IMR-90 (cell line): ENCODE results near the gene TBX15. TPM values are rescaled to one million over a fixed set of nuclear protein-coding genes. Genes with fewer than 3 reads are reported as not detected.

ENCODE experiments used
- ATAC-seq: fragments of 200-7000 bp; cut with Tn5 transposase; 2 replicates; pipeline ENCODE4 v1.9.1; 2020; ENCODE audit warnings: low read depth, mild to moderate bottlenecking, moderate library complexity
- BruUV-seq: library from RNA; stranded (reverse); fragments of 400-500 nt; replicated peaks from 2 replicates; lab custom pipeline; 2021; lab: Mats Ljungman, UMichigan
- CTCF ChIA-PET: fragments of 300-600 bp; formaldehyde crosslinking; extraction: SDS; loops from one replicate; lab custom pipeline; 2021; ENCODE audit warnings: antibody characterized with exemption; lab: Yijun Ruan, JAX
- POLR2A ChIA-PET: fragments of 300-600 bp; sonication (Branson Sonifier 250); formaldehyde crosslinking; loops from one replicate; lab custom pipeline; 2022; ENCODE audit warnings: antibody characterized with exemption; ENCODE audit not compliant: unreplicated experiment; lab: Charles Lee
- DNase-seq: peaks from one replicate; pipeline ENCODE4 v3.0.0; 2013
- H2AFZ ChIP-seq: replicated peaks from 2 replicates; pipeline ENCODE3; 2013; ENCODE audit warnings: low read length, mild to moderate bottlenecking; ENCODE audit not compliant: poor library complexity
- H2AK5ac ChIP-seq: 2 replicates; pipeline ENCODE4 v1.6.1; 2013; ENCODE audit warnings: low read depth, low read length, inconsistent platforms
- H2AK9ac ChIP-seq: replicated peaks from 2 replicates; pipeline ENCODE3; 2013; ENCODE audit warnings: mild to moderate bottlenecking, low read depth, low read length, moderate library complexity; ENCODE audit not compliant: poor library complexity
- H2BK120ac ChIP-seq: 2 replicates; pipeline ENCODE4 v1.6.1; 2013; ENCODE audit warnings: low read depth, low read length, inconsistent platforms
- H2BK15ac ChIP-seq: 3 replicates; pipeline ENCODE4 v1.6.1; 2013; ENCODE audit warnings: low read depth, low read length, inconsistent platforms
- H2BK20ac ChIP-seq: 2 replicates; pipeline ENCODE4 v1.6.1; 2013; ENCODE audit warnings: low read depth, mild to moderate bottlenecking, inconsistent platforms, low read length, moderate library complexity
- H2BK5ac ChIP-seq: 2 replicates; pipeline ENCODE4 v1.6.1; 2013; ENCODE audit warnings: mild to moderate bottlenecking, low read depth, low read length, inconsistent platforms; ENCODE audit not compliant: poor library complexity, severe bottlenecking
- H3K14ac ChIP-seq: replicated peaks from 2 replicates; pipeline ENCODE4 v1.6.1; 2013; ENCODE audit warnings: low read depth, low read length, inconsistent platforms
- H3K18ac ChIP-seq: 2 replicates; pipeline ENCODE4 v1.6.1; 2013; ENCODE audit warnings: low read depth, low read length, control low read depth
- H3K23ac ChIP-seq: 2 replicates; pipeline ENCODE4 v1.6.1; 2013; ENCODE audit warnings: low read depth, low read length, inconsistent platforms
- H3K27ac ChIP-seq: 2 replicates; pipeline ENCODE4 v1.5.1; 2013; ENCODE audit warnings: mild to moderate bottlenecking, control low read depth, low read length; ENCODE audit not compliant: insufficient read depth
- H3K27me3 ChIP-seq: 2 replicates; pipeline ENCODE4 v1.6.1; 2013; ENCODE audit warnings: low read length; ENCODE audit not compliant: control insufficient read depth, insufficient read depth
- H3K36me3 ChIP-seq: 2 replicates; pipeline ENCODE4 v1.6.1; 2013; ENCODE audit warnings: low read length, mixed read lengths; ENCODE audit not compliant: control insufficient read depth, insufficient read depth
- H3K4ac ChIP-seq: 2 replicates; pipeline ENCODE4 v1.6.1; 2013; ENCODE audit warnings: low read depth, low read length, inconsistent platforms
- H3K4me1 ChIP-seq: 2 replicates; pipeline ENCODE4 v1.6.1; 2013; ENCODE audit warnings: low read length, mixed read lengths; ENCODE audit not compliant: control insufficient read depth, insufficient read depth
- H3K4me2 ChIP-seq: 2 replicates; pipeline ENCODE4 v1.6.1; 2013; ENCODE audit warnings: low read depth, mild to moderate bottlenecking, control low read depth, low read length, moderate library complexity
- H3K4me3 ChIP-seq: 2 replicates; pipeline ENCODE4 v1.5.1; 2013; ENCODE audit warnings: low read depth, mild to moderate bottlenecking, control low read depth, low read length, moderate library complexity; ENCODE audit not compliant: insufficient read depth
- H3K56ac ChIP-seq: 2 replicates; pipeline ENCODE4 v1.6.1; 2013; ENCODE audit warnings: low read length, inconsistent platforms; ENCODE audit not compliant: insufficient read depth; ENCODE audit errors: extremely low read depth
- H3K79me1 ChIP-seq, 2 experiments: 2 replicates each; pipeline ENCODE4 v1.6.1; 2013; ENCODE audit warnings: low read length in 2 of 2, inconsistent platforms in 1 of 2, low read depth in 1 of 2
- H3K9ac ChIP-seq: 2 replicates; pipeline ENCODE4 v1.6.1; 2013; ENCODE audit warnings: low read depth, low read length, control low read depth
- H3K9me1 ChIP-seq: 2 replicates; pipeline ENCODE4 v1.6.1; 2013; ENCODE audit warnings: low read length, inconsistent platforms; ENCODE audit not compliant: insufficient read depth
- H3K9me3 ChIP-seq: 2 replicates; pipeline ENCODE4 v1.6.1; 2013; ENCODE audit warnings: low read length; ENCODE audit not compliant: control insufficient read depth, insufficient read depth
- H4K20me1 ChIP-seq: 2 replicates; pipeline ENCODE4 v1.6.1; 2013; ENCODE audit warnings: low read length, inconsistent platforms; ENCODE audit not compliant: insufficient read depth
- H4K5ac ChIP-seq: 2 replicates; pipeline ENCODE4 v1.6.1; 2013; ENCODE audit warnings: mild to moderate bottlenecking, low read depth, low read length, control low read depth
- H4K8ac ChIP-seq, 2 experiments: 2 replicates each; pipeline ENCODE4 v1.6.1; 2013; ENCODE audit warnings: low read depth in 2 of 2, low read length in 2 of 2, control low read depth in 1 of 2, inconsistent platforms in 1 of 2
- H4K91ac ChIP-seq: 2 replicates; pipeline ENCODE4 v1.6.1; 2013; ENCODE audit warnings: low read depth, low read length, inconsistent platforms; ENCODE audit not compliant: insufficient read depth
- BHLHE40 ChIP-seq: fragments of 150-350 bp; IDR thresholded peaks from 2 replicates; pipeline ENCODE4 v1.6.1; 2016; ENCODE audit warnings: mild to moderate bottlenecking, low read depth, low read length
- CEBPB ChIP-seq: IDR thresholded peaks from 2 replicates; pipeline ENCODE4 v1.6.1; 2012; ENCODE audit warnings: low read depth, low read length, improper control_type of control experiment
- CHD1 ChIP-seq: IDR thresholded peaks from 2 replicates; pipeline ENCODE4 v1.6.1; 2012; ENCODE audit warnings: low read depth, low read length, improper control_type of control experiment
- FOS ChIP-seq: fragments of 150-350 bp; IDR thresholded peaks from 2 replicates; pipeline ENCODE4 v1.6.1; 2016; ENCODE audit warnings: low read depth, low read length
- MAFK ChIP-seq: IDR thresholded peaks from 2 replicates; pipeline ENCODE4 v1.6.1; 2012; ENCODE audit warnings: low read depth, low read length, improper control_type of control experiment
- MAZ ChIP-seq: IDR thresholded peaks from 2 replicates; pipeline ENCODE4 v1.6.1; 2012; ENCODE audit warnings: low read depth, mild to moderate bottlenecking, low read length, improper control_type of control experiment, moderate library complexity, borderline replicate concordance
- MXI1 ChIP-seq: IDR thresholded peaks from 2 replicates; pipeline ENCODE4 v1.6.1; 2012; ENCODE audit warnings: low read depth, mild to moderate bottlenecking, low read length, moderate library complexity, borderline replicate concordance
- NFE2L2 ChIP-seq: fragments of 150-350 bp; IDR thresholded peaks from 2 replicates; pipeline ENCODE4 v1.6.1; 2016; ENCODE audit warnings: low read depth, mild to moderate bottlenecking, low read length
- POLR2A ChIP-seq: IDR thresholded peaks from 2 replicates; pipeline ENCODE4 v1.6.1; 2012; ENCODE audit warnings: mild to moderate bottlenecking, low read depth, low read length
- RAD21 ChIP-seq: IDR thresholded peaks from 2 replicates; pipeline ENCODE4 v1.6.1; 2012; ENCODE audit warnings: low read length, improper control_type of control experiment
- RCOR1 ChIP-seq: IDR thresholded peaks from 2 replicates; pipeline ENCODE4 v1.6.1; 2012; ENCODE audit warnings: mild to moderate bottlenecking, low read length, improper control_type of control experiment; ENCODE audit not compliant: insufficient replicate concordance
- RFX5 ChIP-seq: IDR thresholded peaks from 2 replicates; pipeline ENCODE4 v1.8.0; 2012; ENCODE audit warnings: low read depth, mild to moderate bottlenecking, low read length, moderate library complexity
- SMC3 ChIP-seq: fragments of 150-350 bp; IDR thresholded peaks from 2 replicates; pipeline ENCODE4 v1.6.1; 2016; ENCODE audit warnings: low read depth, mild to moderate bottlenecking, antibody characterized with exemption, low read length, moderate library complexity
- WGBS, 2 experiments: methylation state at CpG; one replicate each; pipeline versions ENCODE4 v1.1.5 to v1.1.7; 2013; ENCODE audit warnings: missing lambda C conversion rate in 2 of 2; ENCODE audit not compliant: insufficient read length in 1 of 2; ENCODE audit errors: extremely low coverage in 2 of 2; 5-methylcytosine and 5-hydroxymethylcytosine counted together
- dilution Hi-C: fragments of 300-500 bp; cut with HindIII; formaldehyde crosslinking; loops from one replicate; pipeline ENCODE4 v1.14.3; 2018; ENCODE audit warnings: low sequenced_read_pairs; ENCODE audit not compliant: unreplicated experiment
- in situ Hi-C: fragments of 300-500 bp; cut with MboI; formaldehyde crosslinking; loops from 3 replicates; pipeline ENCODE4 v1.14.3; 2019; ENCODE audit warnings: low sequenced_read_pairs, inconsistent platforms, mixed read lengths
- intact Hi-C: fragments of 100-400 bp; cut with micrococcal nuclease; formaldehyde crosslinking; loops from 2 replicates; pipeline ENCODE4 v1.10.0; 2022
- polyA plus RNA-seq, 3 experiments: library from polyadenylated mRNA; depleted of rRNA; stranded (reverse); fragments of >200 nt; gene quantifications; 2 replicates each; pipeline ENCODE4 v1.2.3, GENCODE V29; 2012; ENCODE audit warnings: low replicate concordance in 1 of 3
- total RNA-seq: library from RNA; depleted of rRNA; stranded (reverse); fragments of >200 nt; gene quantifications from 2 replicates; pipeline ENCODE4 v1.2.3, GENCODE V29; 2012
- TF ChIP-seq, protein P1 (sequence below): fragments of 150-350 bp; IDR thresholded peaks from 2 replicates; pipeline ENCODE4 v1.6.1; 2016; ENCODE audit warnings: low read depth, mild to moderate bottlenecking, low read length, moderate library complexity, borderline replicate concordance
- TF ChIP-seq, protein P2 (sequence below): conservative IDR thresholded peaks from 2 replicates; pipeline ENCODE4 v1.5.1; 2012; ENCODE audit warnings: mild to moderate bottlenecking, low read depth, low read length, improper control_type of control experiment

Gene TBX15
- total and polyA plus RNA-seq, 2 of the 4 experiments (the other 2 are of a cell fraction): not detected

DNA sequence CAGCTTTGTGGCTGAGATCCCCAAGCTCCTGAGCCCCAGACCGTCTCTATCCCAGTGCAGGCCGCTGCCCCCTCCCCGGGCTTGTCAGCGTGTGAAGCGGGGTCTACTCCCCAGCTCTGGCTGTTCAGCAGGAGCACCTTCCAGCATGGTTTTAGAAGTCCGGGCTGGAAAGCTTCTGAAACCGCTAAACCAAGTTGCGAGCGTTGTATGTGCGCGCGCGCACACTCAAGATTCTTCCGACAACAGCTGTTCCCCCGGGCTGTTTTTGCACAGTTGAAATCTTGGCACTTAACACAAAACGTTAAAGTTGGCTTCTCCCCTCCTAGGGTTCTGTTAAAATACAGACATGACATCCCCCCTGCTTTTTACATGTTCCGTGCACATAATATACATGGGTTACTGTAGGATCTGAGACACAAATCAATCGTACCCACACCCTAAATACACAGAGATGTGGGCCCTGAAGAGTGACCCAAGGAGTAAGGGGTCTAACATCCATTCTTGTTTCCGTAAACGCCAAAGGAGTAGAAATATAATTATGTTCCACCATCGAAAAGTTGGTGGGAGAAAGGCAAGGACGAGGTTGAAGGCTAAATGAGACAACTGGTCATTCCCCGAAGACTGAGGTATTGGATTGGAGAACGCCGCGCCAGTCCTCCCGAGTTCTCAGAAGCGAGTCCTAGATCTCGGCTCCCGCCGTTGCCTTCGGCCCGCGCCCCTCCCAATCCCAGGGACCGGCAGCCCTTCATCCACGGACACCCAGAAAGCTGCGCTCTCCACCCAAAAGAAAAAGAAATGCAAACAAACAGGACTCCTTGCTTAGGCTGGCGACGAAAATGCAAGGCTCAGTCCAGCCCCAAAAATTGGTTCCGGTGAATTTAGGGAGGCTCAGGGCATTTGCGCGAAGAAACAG is 1.3 kb downstream of the TBX15 start:
- no TSS peak for BruUV-seq
- TF ChIP-seq RCOR1 (no peak), RFX5 (no peak), NFE2L2 (no peak), CHD1 (no peak), SMC3 (no peak), MAFK (no peak), MAZ (no peak), CEBPB (no peak), BHLHE40 (no peak), MXI1 (no peak), FOS (no peak), RAD21 (no peak), POLR2A (no peak)
- TF ChIP-seq, protein P1, sequence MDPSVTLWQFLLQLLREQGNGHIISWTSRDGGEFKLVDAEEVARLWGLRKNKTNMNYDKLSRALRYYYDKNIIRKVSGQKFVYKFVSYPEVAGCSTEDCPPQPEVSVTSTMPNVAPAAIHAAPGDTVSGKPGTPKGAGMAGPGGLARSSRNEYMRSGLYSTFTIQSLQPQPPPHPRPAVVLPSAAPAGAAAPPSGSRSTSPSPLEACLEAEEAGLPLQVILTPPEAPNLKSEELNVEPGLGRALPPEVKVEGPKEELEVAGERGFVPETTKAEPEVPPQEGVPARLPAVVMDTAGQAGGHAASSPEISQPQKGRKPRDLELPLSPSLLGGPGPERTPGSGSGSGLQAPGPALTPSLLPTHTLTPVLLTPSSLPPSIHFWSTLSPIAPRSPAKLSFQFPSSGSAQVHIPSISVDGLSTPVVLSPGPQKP: no peak
- TF ChIP-seq, protein P2, sequence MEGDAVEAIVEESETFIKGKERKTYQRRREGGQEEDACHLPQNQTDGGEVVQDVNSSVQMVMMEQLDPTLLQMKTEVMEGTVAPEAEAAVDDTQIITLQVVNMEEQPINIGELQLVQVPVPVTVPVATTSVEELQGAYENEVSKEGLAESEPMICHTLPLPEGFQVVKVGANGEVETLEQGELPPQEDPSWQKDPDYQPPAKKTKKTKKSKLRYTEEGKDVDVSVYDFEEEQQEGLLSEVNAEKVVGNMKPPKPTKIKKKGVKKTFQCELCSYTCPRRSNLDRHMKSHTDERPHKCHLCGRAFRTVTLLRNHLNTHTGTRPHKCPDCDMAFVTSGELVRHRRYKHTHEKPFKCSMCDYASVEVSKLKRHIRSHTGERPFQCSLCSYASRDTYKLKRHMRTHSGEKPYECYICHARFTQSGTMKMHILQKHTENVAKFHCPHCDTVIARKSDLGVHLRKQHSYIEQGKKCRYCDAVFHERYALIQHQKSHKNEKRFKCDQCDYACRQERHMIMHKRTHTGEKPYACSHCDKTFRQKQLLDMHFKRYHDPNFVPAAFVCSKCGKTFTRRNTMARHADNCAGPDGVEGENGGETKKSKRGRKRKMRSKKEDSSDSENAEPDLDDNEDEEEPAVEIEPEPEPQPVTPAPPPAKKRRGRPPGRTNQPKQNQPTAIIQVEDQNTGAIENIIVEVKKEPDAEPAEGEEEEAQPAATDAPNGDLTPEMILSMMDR: no peak

More for the DNA sequence above, 1.3 kb downstream of the TBX15 start:
- 6% methylated on average over 22 of the region's 42 CpGs; no CpG with 5 or more reads in 1 of the 2 experiments for WGBS, 2 experiments
- no peak for DNase-seq
- Histone ChIP-seq H2BK120ac (no peak overlapping the region), H3K4me3 (peak overlapping the region; percentile 18; the same call in 1 of the 2 replicates), H3K4me1 (no peaks in the 10 kb centered on the region), H4K20me1 (no peaks in the 10 kb centered on the region), H3K36me3 (no peaks in the 10 kb centered on the region), H3K9me1 (no peaks in the 10 kb centered on the region), H3K79me1 (no peaks in the 10 kb centered on the region), H3K18ac (no peak overlapping the region), H2BK5ac (no peak overlapping the region), H3K4me2 (peak overlapping the region; percentile 56; the same call in 1 of the 2 replicates), H4K8ac (no peak overlapping the region), H2AFZ (peak overlapping the region; percentile 73), H2BK20ac (no peak overlapping the region), H2BK15ac (no peak overlapping the region), H3K27me3 (peaks cover 99% of the 10 kb centered on the region), H3K27ac (no peak overlapping the region), H4K5ac (no peak overlapping the region), H3K9me3 (peaks cover 32% of the 10 kb centered on the region), H2AK5ac (no peak overlapping the region), H3K9ac (no peak overlapping the region), H3K56ac (no peak overlapping the region), H4K91ac (no peak overlapping the region), H3K23ac (no peak overlapping the region), H2AK9ac (no peak overlapping the region), H3K14ac (no peak overlapping the region), H3K4ac (no peak overlapping the region)
- no peak for ATAC-seq
- ChIA-PET CTCF (no interaction called here), POLR2A (no interaction called here)
- dilution Hi-C loops: no loop called here
- in situ Hi-C loops: loop anchor here (10.0 kb wide), 1 partner anchor 832 kb away; no protein-coding TSS in a partner anchor
- intact Hi-C loops: no loop called here
